PC-3 (cell line): ENCODE measurements around the gene PPTC7. TPM values are rescaled to one million over a fixed set of nuclear protein-coding genes. Genes with fewer than 3 reads are reported as not detected.

Source experiments
- ATAC-seq: fragments of 200-7000 bp; cut with Tn5 transposase; 2 replicates; pipeline ENCODE4 v1.9.1; 2020; ENCODE audit warnings: mild to moderate bottlenecking, moderate library complexity
- Bru-seq: library from RNA; stranded (reverse); fragments of 400-500 nt; gene quantifications from one replicate; lab custom pipeline; 2021; lab: Mats Ljungman, UMichigan
- BruChase-seq, 2 experiments: library from RNA; stranded (reverse); fragments of 400-500 nt; gene quantifications; one replicate each; lab custom pipeline; 2021; lab: Mats Ljungman, UMichigan
- BruUV-seq: library from RNA; stranded (reverse); fragments of 400-500 nt; replicated peaks from 2 replicates; lab custom pipeline; 2021; lab: Mats Ljungman, UMichigan
- CTCF ChIA-PET: fragments of 300-600 bp; sonication (Branson Sonifier 250); formaldehyde crosslinking; loops from one replicate; lab custom pipeline; 2022; ENCODE audit warnings: antibody characterized with exemption; lab: Charles Lee
- POLR2A ChIA-PET: fragments of 300-600 bp; sonication (Branson Sonifier 250); formaldehyde crosslinking; loops from one replicate; lab custom pipeline; 2022; ENCODE audit warnings: antibody characterized with exemption; ENCODE audit not compliant: unreplicated experiment; lab: Charles Lee
- DNase-seq: peaks from one replicate; pipeline ENCODE4 v3.0.0-alpha.2; 2015
- H2AFZ ChIP-seq: fragments of 300-600 bp; sonication (generic); 2 replicates; pipeline ENCODE4 v1.6.0; 2016; ENCODE audit warnings: antibody characterized with exemption, low read length
- H3F3A ChIP-seq: fragments of 300-600 bp; sonication (generic); one replicate; pipeline ENCODE4 v1.6.0; 2017; ENCODE audit warnings: antibody characterized with exemption, low read length, control low read depth, mild to moderate bottlenecking; ENCODE audit not compliant: unreplicated experiment
- H3K27ac ChIP-seq: fragments of 300-600 bp; sonication (generic); 2 replicates; pipeline ENCODE4 v1.5.1; 2016; ENCODE audit warnings: mild to moderate bottlenecking, low read length
- H3K27me3 ChIP-seq: fragments of 300-600 bp; sonication (generic); 2 replicates; pipeline ENCODE4 v1.6.1; 2016; ENCODE audit warnings: low read length, mixed read lengths
- H3K36me3 ChIP-seq: fragments of 300-600 bp; sonication (generic); 2 replicates; pipeline ENCODE4 v1.6.1; 2016; ENCODE audit warnings: low read depth, mixed run types, low read length, mixed read lengths
- H3K4me1 ChIP-seq: fragments of 300-600 bp; sonication (generic); 2 replicates; pipeline ENCODE4 v1.5.1; 2016; ENCODE audit warnings: low read length; ENCODE audit not compliant: insufficient read depth
- H3K4me2 ChIP-seq: fragments of 300-600 bp; sonication (generic); 2 replicates; pipeline ENCODE4 v1.6.0; 2016; ENCODE audit warnings: low read length
- H3K4me3 ChIP-seq: fragments of 300-600 bp; sonication (generic); 2 replicates; pipeline ENCODE4 v1.5.1; 2016; ENCODE audit warnings: mild to moderate bottlenecking, low read length, mixed read lengths
- H3K79me2 ChIP-seq: fragments of 300-600 bp; sonication (generic); 2 replicates; pipeline ENCODE4 v1.6.1; 2017; ENCODE audit warnings: low read length, mixed read lengths
- H3K9ac ChIP-seq: fragments of 300-600 bp; sonication (generic); 2 replicates; pipeline ENCODE4 v1.6.0; 2016; ENCODE audit warnings: mild to moderate bottlenecking, low read length
- H3K9me2 ChIP-seq: fragments of 300-600 bp; sonication (generic); replicated peaks from 2 replicates; pipeline ENCODE4 v1.6.1; 2016; ENCODE audit warnings: mixed run types, low read length, mixed read lengths
- H3K9me3 ChIP-seq: fragments of 300-600 bp; sonication (generic); 2 replicates; pipeline ENCODE4 v1.6.1; 2016; ENCODE audit warnings: low read length, mixed read lengths
- H4K20me1 ChIP-seq: fragments of 300-600 bp; sonication (generic); 2 replicates; pipeline ENCODE4 v1.6.1; 2016; ENCODE audit warnings: low read length, mixed read lengths
- EZH2 ChIP-seq: fragments of 300-600 bp; sonication (generic); IDR thresholded peaks from one replicate; pipeline ENCODE4 v1.6.1; 2017; ENCODE audit warnings: antibody characterized with exemption, mild to moderate bottlenecking, low read length; ENCODE audit not compliant: unreplicated experiment
- EZH2phosphoT487 ChIP-seq: fragments of 300-600 bp; sonication (generic); IDR thresholded peaks from 2 replicates; pipeline ENCODE4 v1.6.1; 2018; ENCODE audit warnings: mild to moderate bottlenecking, antibody characterized with exemption, low read length, borderline replicate concordance
- intact Hi-C: fragments of 100-400 bp; cut with micrococcal nuclease; formaldehyde crosslinking; loops from 2 replicates; pipeline ENCODE4 v1.9.0; 2023
- long read RNA-seq: library from polyadenylated mRNA; unstranded; transcript quantifications from one replicate; pipeline ENCODE4 v2.0.0, GENCODE V29; 2021; ENCODE audit not compliant: unreplicated experiment
- total RNA-seq: library from RNA; depleted of rRNA; stranded (reverse); fragments of >200 nt; gene quantifications from 2 replicates; pipeline ENCODE4 v1.2.3, GENCODE V29; 2014; rRNA removed
- TF ChIP-seq, protein P1 (sequence below): fragments of 300-600 bp; sonication (generic); conservative IDR thresholded peaks from 2 replicates; pipeline ENCODE4 v1.5.1; 2017; ENCODE audit warnings: antibody characterized with exemption, low read depth, mild to moderate bottlenecking, low read length

The PPTC7 gene, protein sequence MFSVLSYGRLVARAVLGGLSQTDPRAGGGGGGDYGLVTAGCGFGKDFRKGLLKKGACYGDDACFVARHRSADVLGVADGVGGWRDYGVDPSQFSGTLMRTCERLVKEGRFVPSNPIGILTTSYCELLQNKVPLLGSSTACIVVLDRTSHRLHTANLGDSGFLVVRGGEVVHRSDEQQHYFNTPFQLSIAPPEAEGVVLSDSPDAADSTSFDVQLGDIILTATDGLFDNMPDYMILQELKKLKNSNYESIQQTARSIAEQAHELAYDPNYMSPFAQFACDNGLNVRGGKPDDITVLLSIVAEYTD
- 9.0 and 16.0 TPM in 2 replicates for total RNA-seq
- Bru-seq, nascent RNA = percentile 88 among the genes with signal in this experiment
- percentile 93 among the genes with signal in this experiment for BruChase-seq, experiment 1, labeled RNA remaining after a 6-hour chase
- percentile 91 among the genes with signal in this experiment for BruChase-seq, experiment 2, labeled RNA remaining after a 2-hour chase
- long read RNA-seq, full-length matches to known transcripts = 12 of 37 reads
- long read RNA-seq, partial matches to known transcripts = 1 of 37 reads
- long read RNA-seq, other reads (novel, unspliced or antisense) = 24 of 37 reads

DNA sequence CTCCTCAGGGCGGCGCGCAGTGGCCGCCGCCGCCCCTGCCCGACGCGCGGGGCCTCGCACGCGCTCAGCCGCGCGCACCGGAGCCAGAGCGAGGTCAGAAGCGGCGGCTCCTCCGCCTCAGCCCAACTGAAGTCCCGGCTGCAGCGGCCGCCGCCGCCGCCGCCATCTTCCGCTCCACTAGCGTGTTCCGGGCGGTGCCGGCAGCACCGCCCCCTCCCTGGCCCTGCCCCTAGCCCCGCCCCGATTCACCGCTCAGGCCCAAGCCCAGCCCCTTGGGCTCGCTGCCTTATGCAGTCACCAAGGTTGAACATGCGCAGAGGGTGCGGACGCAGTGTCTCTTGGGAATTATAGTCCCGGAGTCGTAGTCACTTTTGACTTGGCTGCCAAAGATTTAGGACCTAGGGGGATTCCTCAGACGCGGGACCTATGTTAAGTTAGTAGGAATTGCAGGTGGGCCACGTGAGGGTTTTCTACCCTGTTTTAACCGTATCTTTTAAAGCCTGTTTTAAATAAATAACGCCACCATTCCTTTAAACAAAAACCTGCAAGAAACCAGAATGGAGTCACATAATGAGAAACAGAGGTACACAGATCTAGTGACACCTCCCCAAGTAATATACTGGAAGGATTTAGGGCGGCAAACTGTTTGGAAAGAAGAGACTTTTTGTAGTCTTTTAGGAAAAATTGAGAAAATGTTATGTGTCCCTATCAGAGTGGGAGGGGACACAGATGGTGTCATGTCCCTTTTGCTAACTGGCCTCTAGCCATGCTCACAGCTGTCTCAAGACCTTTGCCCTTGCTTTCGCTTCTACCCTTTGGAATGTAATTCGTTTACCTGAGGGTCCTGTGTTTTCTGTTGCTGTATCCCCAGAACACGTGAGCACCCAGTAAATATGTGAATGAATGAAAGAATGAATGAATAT is at the start of gene PPTC7:
Gene PPTC7, minus strand, starts transcription at position 182 of the 923 bp plus-strand sequence. CDS start 287 bp downstream, outside the sequence.
- peaks cover 41% of the 10 kb centered on the region for H3K4me1 ChIP-seq
- peak within 1 kb of the TSS; percentile 88 for H3K4me2 ChIP-seq
- TF ChIP-seq EZH2 (no peak), EZH2phosphoT487 (no peak)
- TF ChIP-seq, protein P1, sequence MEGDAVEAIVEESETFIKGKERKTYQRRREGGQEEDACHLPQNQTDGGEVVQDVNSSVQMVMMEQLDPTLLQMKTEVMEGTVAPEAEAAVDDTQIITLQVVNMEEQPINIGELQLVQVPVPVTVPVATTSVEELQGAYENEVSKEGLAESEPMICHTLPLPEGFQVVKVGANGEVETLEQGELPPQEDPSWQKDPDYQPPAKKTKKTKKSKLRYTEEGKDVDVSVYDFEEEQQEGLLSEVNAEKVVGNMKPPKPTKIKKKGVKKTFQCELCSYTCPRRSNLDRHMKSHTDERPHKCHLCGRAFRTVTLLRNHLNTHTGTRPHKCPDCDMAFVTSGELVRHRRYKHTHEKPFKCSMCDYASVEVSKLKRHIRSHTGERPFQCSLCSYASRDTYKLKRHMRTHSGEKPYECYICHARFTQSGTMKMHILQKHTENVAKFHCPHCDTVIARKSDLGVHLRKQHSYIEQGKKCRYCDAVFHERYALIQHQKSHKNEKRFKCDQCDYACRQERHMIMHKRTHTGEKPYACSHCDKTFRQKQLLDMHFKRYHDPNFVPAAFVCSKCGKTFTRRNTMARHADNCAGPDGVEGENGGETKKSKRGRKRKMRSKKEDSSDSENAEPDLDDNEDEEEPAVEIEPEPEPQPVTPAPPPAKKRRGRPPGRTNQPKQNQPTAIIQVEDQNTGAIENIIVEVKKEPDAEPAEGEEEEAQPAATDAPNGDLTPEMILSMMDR = no peak
- POLR2A ChIA-PET = no interaction called here
- H3K9ac ChIP-seq = peak within 1 kb of the TSS; percentile 93
- ATAC-seq = peak; percentile 86
- peaks cover 43% of the 10 kb centered on the region for H3K79me2 ChIP-seq
- H3K27ac ChIP-seq = peak within 1 kb of the TSS; percentile 53
- intact Hi-C loops = loop anchor here (1.0 kb wide), 1 partner anchor 31 kb away; no protein-coding TSS in a partner anchor
- peaks cover 11% of the 10 kb centered on the region for H3F3A ChIP-seq
- H3K9me2 ChIP-seq = no peaks in the 10 kb centered on the region
- TSS peak; percentile 33 for BruUV-seq
- no peaks in the 10 kb centered on the region for H3K36me3 ChIP-seq
- H4K20me1 ChIP-seq = peaks cover 18% of the 10 kb centered on the region
- H3K4me3 ChIP-seq = peak within 1 kb of the TSS; percentile 85
- peak within 1 kb of the TSS; percentile 74 for H2AFZ ChIP-seq
- peak; percentile 99 for DNase-seq
- no peaks in the 10 kb centered on the region for H3K9me3 ChIP-seq
- CTCF ChIA-PET = interaction anchor here (0.7 kb wide), 1 partner anchor 42 kb away, joined by 3 read pairs; no protein-coding TSS in a partner anchor
- no peaks in the 10 kb centered on the region for H3K27me3 ChIP-seq

DNA sequence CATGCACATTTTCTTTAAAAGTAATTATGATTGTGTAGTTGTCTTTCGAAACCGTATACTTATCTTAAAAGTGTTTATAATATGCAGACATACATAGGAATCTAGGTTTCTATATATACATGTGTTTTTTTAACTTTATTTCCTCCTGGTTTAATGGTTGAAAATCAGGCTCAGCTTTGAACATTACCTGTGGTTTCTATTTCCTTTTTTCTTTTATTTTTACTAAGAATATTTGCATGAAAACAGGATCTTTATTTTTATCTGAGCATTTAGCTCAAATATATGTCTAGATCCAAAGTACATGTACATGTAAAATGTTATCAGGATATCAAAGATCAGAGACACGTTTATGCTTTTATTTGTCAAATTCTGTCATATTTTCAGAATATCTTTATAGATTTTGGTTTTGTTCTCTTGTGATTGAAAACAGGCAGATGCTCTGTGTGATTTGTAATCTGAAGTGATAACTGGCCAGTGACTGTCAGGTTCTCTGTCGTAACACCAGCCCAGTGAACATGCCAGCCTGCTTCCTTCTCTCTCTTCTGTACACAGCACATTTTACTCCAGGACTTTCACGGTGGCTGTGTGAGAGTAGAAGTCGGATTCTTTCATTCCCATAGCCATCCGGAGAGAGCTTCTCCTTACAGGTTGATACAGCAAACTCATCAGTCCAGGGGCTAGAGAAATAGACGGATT is 44.5 kb upstream of the PPTC7 start:
- H3K27ac ChIP-seq = no peak overlapping the region
- H3K9me3 ChIP-seq = no peaks in the 10 kb centered on the region
- TF ChIP-seq EZH2phosphoT487 (no peak), EZH2 (no peak)
- TF ChIP-seq, protein P1 = no peak
- H3K27me3 ChIP-seq = no peaks in the 10 kb centered on the region
- H3K4me1 ChIP-seq = no peaks in the 10 kb centered on the region
- DNase-seq (no peak), ATAC-seq (no peak)
- no peak overlapping the region for H3K4me2 ChIP-seq
- ChIA-PET POLR2A (interaction anchor here (0.7 kb wide), 1 partner anchor 335 kb away, joined by 3 read pairs; no protein-coding TSS in a partner anchor), CTCF (no interaction called here)
- BruUV-seq = no TSS peak
- H3F3A ChIP-seq = no peaks in the 10 kb centered on the region
- no peaks in the 10 kb centered on the region for H3K9me2 ChIP-seq
- H4K20me1 ChIP-seq = no peaks in the 10 kb centered on the region
- H3K36me3 ChIP-seq = peaks cover 5% of the 10 kb centered on the region; the same call in 1 of the 2 replicates
- intact Hi-C loops = no loop called here
- H3K9ac ChIP-seq = no peak overlapping the region
- H3K4me3 ChIP-seq = no peak overlapping the region
- no peaks in the 10 kb centered on the region for H3K79me2 ChIP-seq
- H2AFZ ChIP-seq = no peak overlapping the region
